H9 (cell line): ENCODE measurements around the gene HECW1. TPM values are rescaled to one million over a fixed set of nuclear protein-coding genes. Genes with fewer than 3 reads are reported as not detected.

ENCODE experiments used
- DNase-seq: peaks from one replicate; pipeline ENCODE4 v3.0.0-alpha.2; 2017
- H2AFZ ChIP-seq: one replicate; pipeline ENCODE4 v1.6.1; 2013; ENCODE audit warnings: mild to moderate bottlenecking, low read length, control low read depth, moderate library complexity
- H2AK5ac ChIP-seq: 2 replicates; pipeline ENCODE4 v1.6.1; 2013; ENCODE audit warnings: low read length, control low read depth, mixed read lengths; ENCODE audit not compliant: insufficient read length
- H2BK120ac ChIP-seq: one replicate; pipeline ENCODE4 v1.6.1; 2013; ENCODE audit warnings: low read depth, mild to moderate bottlenecking, low read length, control low read depth, inconsistent platforms; ENCODE audit not compliant: poor library complexity, severe bottlenecking
- H2BK12ac ChIP-seq: 2 replicates; pipeline ENCODE4 v1.6.1; 2013; ENCODE audit warnings: low read length, control low read depth, mixed read lengths, low read depth; ENCODE audit not compliant: insufficient read length
- H2BK15ac ChIP-seq: 2 replicates; pipeline ENCODE4 v1.6.1; 2013; ENCODE audit warnings: low read depth, low read length, control low read depth
- H2BK20ac ChIP-seq: one replicate; pipeline ENCODE4 v1.6.1; 2013; ENCODE audit warnings: low read depth, mild to moderate bottlenecking, low read length, control low read depth, inconsistent platforms; ENCODE audit not compliant: poor library complexity, severe bottlenecking
- H2BK5ac ChIP-seq: 2 replicates; pipeline ENCODE4 v1.6.1; 2013; ENCODE audit warnings: low read length, control low read depth, mixed read lengths; ENCODE audit not compliant: insufficient read length
- H3K14ac ChIP-seq: 2 replicates; pipeline ENCODE4 v1.6.1; 2013; ENCODE audit warnings: low read length, control low read depth; ENCODE audit not compliant: insufficient read depth
- H3K18ac ChIP-seq: 2 replicates; pipeline ENCODE4 v1.6.1; 2013; ENCODE audit warnings: low read depth, mild to moderate bottlenecking, mixed read lengths, low read length, control low read depth; ENCODE audit not compliant: insufficient read length
- H3K23ac ChIP-seq: 2 replicates; pipeline ENCODE4 v1.6.1; 2013; ENCODE audit warnings: low read length, control low read depth, mixed read lengths, low read depth; ENCODE audit not compliant: insufficient read length
- H3K23me2 ChIP-seq: 2 replicates; pipeline ENCODE4 v1.6.1; 2013; ENCODE audit warnings: low read depth, mild to moderate bottlenecking, mixed read lengths, low read length, control low read depth; ENCODE audit not compliant: insufficient read length, poor library complexity, severe bottlenecking
- H3K27ac ChIP-seq: 2 replicates; pipeline ENCODE4 v1.5.1; 2013; ENCODE audit warnings: low read length, control low read depth, mixed read lengths, low read depth; ENCODE audit not compliant: insufficient read length
- H3K27me3 ChIP-seq: 2 replicates; pipeline ENCODE4 v1.6.1; 2013; ENCODE audit warnings: low read length, control low read depth, inconsistent platforms; ENCODE audit not compliant: insufficient read depth
- H3K4ac ChIP-seq: 2 replicates; pipeline ENCODE4 v1.6.1; 2013; ENCODE audit warnings: low read depth, mild to moderate bottlenecking, control low read depth, inconsistent platforms, low read length, moderate library complexity
- H3K4me1 ChIP-seq: 2 replicates; pipeline ENCODE4 v1.6.1; 2013; ENCODE audit warnings: low read length, control low read depth, inconsistent platforms; ENCODE audit not compliant: insufficient read depth
- H3K4me2 ChIP-seq: 2 replicates; pipeline ENCODE4 v1.6.1; 2013; ENCODE audit warnings: low read length, control low read depth, mixed read lengths; ENCODE audit not compliant: insufficient read length, insufficient read depth
- H3K56ac ChIP-seq: 2 replicates; pipeline ENCODE4 v1.6.1; 2013; ENCODE audit warnings: low read depth, mild to moderate bottlenecking, mixed read lengths, low read length, control low read depth; ENCODE audit not compliant: insufficient read length
- H3K79me1 ChIP-seq: 2 replicates; pipeline ENCODE4 v1.6.1; 2013; ENCODE audit warnings: low read depth, mild to moderate bottlenecking, moderate library complexity, low read length, control low read depth, inconsistent platforms; ENCODE audit not compliant: insufficient read depth, poor library complexity, severe bottlenecking
- H3K79me2 ChIP-seq: 2 replicates; pipeline ENCODE4 v1.6.1; 2013; ENCODE audit warnings: low read length, control low read depth, inconsistent platforms; ENCODE audit not compliant: insufficient read depth
- H3K9ac ChIP-seq: 2 replicates; pipeline ENCODE4 v1.6.1; 2013; ENCODE audit warnings: low read length, control low read depth, mixed read lengths; ENCODE audit not compliant: insufficient read length; ENCODE audit errors: extremely low read depth
- H3K9me3 ChIP-seq: one replicate; pipeline ENCODE4 v1.6.1; 2013; ENCODE audit warnings: low read depth, low read length, inconsistent platforms; ENCODE audit not compliant: control insufficient read depth
- H3T11ph ChIP-seq: one replicate; pipeline ENCODE4 v1.6.1; 2013; ENCODE audit warnings: mild to moderate bottlenecking, low read length, control low read depth, inconsistent platforms
- H4K20me1 ChIP-seq: one replicate; pipeline ENCODE4 v1.6.1; 2013; ENCODE audit not compliant: control insufficient read depth, insufficient read length, insufficient read depth
- H4K5ac ChIP-seq: 2 replicates; pipeline ENCODE4 v1.6.1; 2013; ENCODE audit warnings: low read depth, mild to moderate bottlenecking, mixed read lengths, low read length, control low read depth; ENCODE audit not compliant: insufficient read length
- H4K8ac ChIP-seq: replicated peaks from 2 replicates; pipeline ENCODE4 v1.6.1; 2013; ENCODE audit warnings: low read length, control low read depth, mixed read lengths, low read depth; ENCODE audit not compliant: insufficient read length
- H4K91ac ChIP-seq: 2 replicates; pipeline ENCODE4 v1.6.1; 2013; ENCODE audit warnings: low read depth, mild to moderate bottlenecking, moderate library complexity, mixed read lengths, low read length, control low read depth; ENCODE audit not compliant: insufficient read length
- H3K27ac Mint-ChIP-seq, 3 experiments: 2 replicates in 2 of 3; 3 replicates in 1 of 3; pipeline ENCODE4 v1.8.0; 2020 to 2021; ENCODE audit warnings: mixed read lengths in 3 of 3, mild to moderate bottlenecking in 1 of 3, moderate library complexity in 1 of 3
- H3K27me3 Mint-ChIP-seq: 2 replicates; pipeline ENCODE4 v1.8.0; 2021; ENCODE audit warnings: low read depth, mild to moderate bottlenecking, moderate library complexity, mixed read lengths
- H3K36me3 Mint-ChIP-seq, 3 experiments: 2 replicates in 2 of 3; 3 replicates in 1 of 3; pipeline ENCODE4 v1.8.0; 2020 to 2021; ENCODE audit warnings: low read depth in 3 of 3, mixed read lengths in 3 of 3; ENCODE audit not compliant: insufficient read depth in 1 of 3
- H3K4me1 Mint-ChIP-seq, 2 experiments: 2 replicates each; pipeline ENCODE4 v1.8.0; 2020; ENCODE audit warnings: mixed read lengths in 2 of 2
- H3K4me3 Mint-ChIP-seq, 2 experiments: 2 replicates in 1 of 2; 3 replicates in 1 of 2; pipeline ENCODE4 v1.8.0; 2020 to 2021; ENCODE audit warnings: mild to moderate bottlenecking in 2 of 2, mixed read lengths in 2 of 2, moderate library complexity in 1 of 2
- H3K9me3 Mint-ChIP-seq, 2 experiments: 2 replicates in 1 of 2; 3 replicates in 1 of 2; pipeline ENCODE4 v1.8.0; 2020; ENCODE audit warnings: mild to moderate bottlenecking in 2 of 2, mixed read lengths in 2 of 2, moderate library complexity in 1 of 2
- WGBS: extraction: QIAGEN DNeasy Blood & Tissue Kit; methylation state at CpG from one replicate; pipeline ENCODE4 v1.1.7; 2013; ENCODE audit warnings: missing lambda C conversion rate, low lambda C conversion rate, mixed read lengths; ENCODE audit not compliant: insufficient read length; ENCODE audit errors: extremely low coverage; 5-methylcytosine and 5-hydroxymethylcytosine counted together
- total RNA-seq: library from RNA; stranded (reverse); gene quantifications from 2 replicates; pipeline ENCODE4 v1.2.1, GENCODE V29; 2021
- TF ChIP-seq, protein P1 (sequence below): fragments of 200-600 bp; sonication (generic); conservative IDR thresholded peaks from 3 replicates; pipeline ENCODE4 v1.8.0; 2021; ENCODE audit warnings: antibody characterized with exemption, mild to moderate bottlenecking

Gene HECW1
- total RNA-seq, 1 experiment from 2014 or later: 5.0 TPM

DNA sequence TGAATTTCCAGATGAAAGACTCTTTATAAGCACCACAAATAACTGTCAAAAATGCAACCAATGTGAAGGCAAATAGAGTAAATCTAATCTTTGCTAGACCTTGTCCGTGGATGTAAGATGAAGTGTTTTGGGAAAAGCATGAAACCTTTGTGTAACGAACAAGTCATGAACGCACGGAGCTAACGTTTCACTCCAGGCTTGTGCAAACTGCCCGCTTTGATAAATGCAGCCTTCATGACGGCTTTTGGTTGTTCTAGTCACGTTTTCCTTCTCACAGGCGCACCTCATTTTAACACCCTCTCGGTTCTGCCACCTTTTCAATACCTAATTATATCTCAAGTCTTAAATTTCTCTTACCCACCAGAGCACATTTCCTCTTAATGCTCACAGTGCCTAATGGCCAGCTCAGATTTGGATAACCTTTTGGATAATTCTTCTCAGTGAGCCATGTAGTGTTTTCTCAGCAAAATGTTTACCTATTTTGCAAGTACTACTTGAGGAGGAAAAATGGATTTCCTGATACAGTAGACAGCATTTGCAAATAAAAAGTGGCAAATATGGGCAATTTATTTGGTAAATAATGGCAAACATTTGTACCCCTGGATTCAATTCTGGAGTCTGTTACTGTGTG is 63.2 kb downstream of the HECW1 start:
- peaks cover 0 to under 1% of the 10 kb centered on the region in 2 experiments; a peak in 2 of 5 replicates for H3K9me3 Mint-ChIP-seq
- no peak overlapping the region for H2AFZ ChIP-seq
- no peak overlapping the region for H4K5ac ChIP-seq
- no peak overlapping the region for H4K8ac ChIP-seq
- no peaks in the 10 kb centered on the region for H3K9me3 ChIP-seq
- H3K14ac ChIP-seq: peak overlapping the region; percentile 24; the same call in 1 of the 2 replicates
- H3K9ac ChIP-seq: no peak overlapping the region
- H3K36me3 Mint-ChIP-seq: peaks cover 0 to under 1% (median 0%) of the 10 kb centered on the region in 3 experiments; a peak in 2 of 7 replicates
- no peaks in the 10 kb centered on the region for H3K79me1 ChIP-seq
- H3K4me1 Mint-ChIP-seq: peaks cover 16 to 21% of the 10 kb centered on the region in 2 experiments
- peaks cover 4% of the 10 kb centered on the region for H3K23me2 ChIP-seq
- H3K4me3 Mint-ChIP-seq: no peak overlapping the region
- H3K18ac ChIP-seq: no peak overlapping the region
- H2BK20ac ChIP-seq: no peak overlapping the region
- H3T11ph ChIP-seq: no peak overlapping the region
- no CpG with 5 or more reads among the region's 10 CpGs for WGBS
- no peak overlapping the region for H3K4ac ChIP-seq
- H2BK12ac ChIP-seq: no peak overlapping the region
- no peak overlapping the region for H2AK5ac ChIP-seq
- no peak overlapping the region for H2BK120ac ChIP-seq
- no peak overlapping the region for H3K23ac ChIP-seq
- TF ChIP-seq, protein P1, sequence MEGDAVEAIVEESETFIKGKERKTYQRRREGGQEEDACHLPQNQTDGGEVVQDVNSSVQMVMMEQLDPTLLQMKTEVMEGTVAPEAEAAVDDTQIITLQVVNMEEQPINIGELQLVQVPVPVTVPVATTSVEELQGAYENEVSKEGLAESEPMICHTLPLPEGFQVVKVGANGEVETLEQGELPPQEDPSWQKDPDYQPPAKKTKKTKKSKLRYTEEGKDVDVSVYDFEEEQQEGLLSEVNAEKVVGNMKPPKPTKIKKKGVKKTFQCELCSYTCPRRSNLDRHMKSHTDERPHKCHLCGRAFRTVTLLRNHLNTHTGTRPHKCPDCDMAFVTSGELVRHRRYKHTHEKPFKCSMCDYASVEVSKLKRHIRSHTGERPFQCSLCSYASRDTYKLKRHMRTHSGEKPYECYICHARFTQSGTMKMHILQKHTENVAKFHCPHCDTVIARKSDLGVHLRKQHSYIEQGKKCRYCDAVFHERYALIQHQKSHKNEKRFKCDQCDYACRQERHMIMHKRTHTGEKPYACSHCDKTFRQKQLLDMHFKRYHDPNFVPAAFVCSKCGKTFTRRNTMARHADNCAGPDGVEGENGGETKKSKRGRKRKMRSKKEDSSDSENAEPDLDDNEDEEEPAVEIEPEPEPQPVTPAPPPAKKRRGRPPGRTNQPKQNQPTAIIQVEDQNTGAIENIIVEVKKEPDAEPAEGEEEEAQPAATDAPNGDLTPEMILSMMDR: no peak
- H4K91ac ChIP-seq: no peak overlapping the region
- no peaks in the 10 kb centered on the region for H3K79me2 ChIP-seq
- H3K56ac ChIP-seq: no peak overlapping the region
- H2BK5ac ChIP-seq: no peak overlapping the region
- no peaks in the 10 kb centered on the region for H3K27me3 ChIP-seq
- H3K27me3 Mint-ChIP-seq: no peaks in the 10 kb centered on the region
- H3K27ac Mint-ChIP-seq: no peak overlapping the region
- no peak overlapping the region for H3K4me2 ChIP-seq
- H3K4me1 ChIP-seq: peaks cover 4% of the 10 kb centered on the region; the same call in 1 of the 2 replicates
- no peak overlapping the region for H3K27ac ChIP-seq
- no peak for DNase-seq
- no peaks in the 10 kb centered on the region for H4K20me1 ChIP-seq
- H2BK15ac ChIP-seq: no peak overlapping the region
